Measurements from ENCODE around the gene CLCA2.
A peak's percentile ranks its signal among the peaks of the same experiment; 100 is the strongest.

CLCA2 gene

GRCh38 chr1:86423873-86424272, at the start of gene CLCA2:
CLCA2 (plus strand) TSS chr1:86424171; CDS start chr1:86424248, 77 bp downstream.
- H3K4me1 Mint-ChIP-seq, result peaks cover 11% of the 10 kb centered on the region
- no peaks in the 10 kb centered on the region for H3K9me3 Mint-ChIP-seq
- H3K4me3 Mint-ChIP-seq, result no peak within 1 kb of the TSS
- H3K36me3 Mint-ChIP-seq, result no peaks in the 10 kb centered on the region
- H3K27ac Mint-ChIP-seq, result no peak within 1 kb of the TSS
- H3K27me3 Mint-ChIP-seq, result no peaks in the 10 kb centered on the region

- Mint-ChIP-seq H3K27ac (no peak overlapping the region), H3K4me1 (peaks cover 5% of the 10 kb centered on the region), H3K4me3 (no peak overlapping the region), H3K27me3 (no peaks in the 10 kb centered on the region), H3K9me3 (no peaks in the 10 kb centered on the region), H3K36me3 (peaks cover 27% of the 10 kb centered on the region)
Measured at GRCh38 chr1:86375688-86376087, 48.3 kb upstream of the CLCA2 start.

- no peak overlapping the region for H3K27ac Mint-ChIP-seq
- no peaks in the 10 kb centered on the region for H3K9me3 Mint-ChIP-seq
- no peak overlapping the region for H3K4me3 Mint-ChIP-seq
- H3K36me3 Mint-ChIP-seq, result peaks cover 22% of the 10 kb centered on the region
- peaks cover 8% of the 10 kb centered on the region for H3K4me1 Mint-ChIP-seq
- no peaks in the 10 kb centered on the region for H3K27me3 Mint-ChIP-seq
Measured at GRCh38 chr1:86377341-86377740, 46.6 kb upstream of the CLCA2 start.

GRCh38 chr1:86378813-86379212, 45.2 kb upstream of the CLCA2 start:
- H3K4me3 Mint-ChIP-seq, result no peak overlapping the region
- H3K36me3 Mint-ChIP-seq, result peaks cover 20% of the 10 kb centered on the region
- no peaks in the 10 kb centered on the region for H3K27me3 Mint-ChIP-seq
- no peak overlapping the region for H3K27ac Mint-ChIP-seq
- H3K4me1 Mint-ChIP-seq, result peaks cover 22% of the 10 kb centered on the region
- no peaks in the 10 kb centered on the region for H3K9me3 Mint-ChIP-seq

- no peaks in the 10 kb centered on the region for H3K27me3 Mint-ChIP-seq
- H3K4me3 Mint-ChIP-seq, result no peak overlapping the region
- H3K4me1 Mint-ChIP-seq, result peaks cover 23% of the 10 kb centered on the region
- H3K27ac Mint-ChIP-seq, result no peak overlapping the region
- H3K36me3 Mint-ChIP-seq, result peaks cover 18% of the 10 kb centered on the region
- no peaks in the 10 kb centered on the region for H3K9me3 Mint-ChIP-seq
Measured at GRCh38 chr1:86380257-86380861, 43.6 kb upstream of the CLCA2 start.

GRCh38 chr1:86381223-86381622, 42.7 kb upstream of the CLCA2 start:
- no peak overlapping the region for H3K4me3 Mint-ChIP-seq
- H3K36me3 Mint-ChIP-seq, result peaks cover 17% of the 10 kb centered on the region
- peaks cover 23% of the 10 kb centered on the region for H3K4me1 Mint-ChIP-seq
- H3K27me3 Mint-ChIP-seq, result no peaks in the 10 kb centered on the region
- no peak overlapping the region for H3K27ac Mint-ChIP-seq
- H3K9me3 Mint-ChIP-seq, result no peaks in the 10 kb centered on the region

- H3K4me1 Mint-ChIP-seq, result peaks cover 23% of the 10 kb centered on the region
- peak overlapping the region; percentile 52 for H3K4me3 Mint-ChIP-seq
Measured at GRCh38 chr1:86382878-86383277, 41.1 kb upstream of the CLCA2 start.

GRCh38 chr1:86387916-86388627, 35.9 kb upstream of the CLCA2 start:
- Mint-ChIP-seq H3K9me3 (no peaks in the 10 kb centered on the region), H3K27me3 (no peaks in the 10 kb centered on the region), H3K27ac (no peak overlapping the region), H3K36me3 (peaks cover 4% of the 10 kb centered on the region), H3K4me1 (peaks cover 50% of the 10 kb centered on the region), H3K4me3 (no peak overlapping the region)

More at GRCh38 chr1:86382878-86383277, 41.1 kb upstream of the CLCA2 start:
- H3K36me3 Mint-ChIP-seq, result peaks cover 9% of the 10 kb centered on the region
- peak overlapping the region; percentile 12 for H3K27ac Mint-ChIP-seq
- no peaks in the 10 kb centered on the region for H3K27me3 Mint-ChIP-seq
- H3K9me3 Mint-ChIP-seq, result no peaks in the 10 kb centered on the region

- H3K9me3 Mint-ChIP-seq, result no peaks in the 10 kb centered on the region
- no peak overlapping the region for H3K4me3 Mint-ChIP-seq
- no peaks in the 10 kb centered on the region for H3K27me3 Mint-ChIP-seq
- H3K27ac Mint-ChIP-seq, result no peak overlapping the region
- H3K4me1 Mint-ChIP-seq, result peaks cover 51% of the 10 kb centered on the region
- peaks cover 5% of the 10 kb centered on the region for H3K36me3 Mint-ChIP-seq
Measured at GRCh38 chr1:86388777-86389176, 35.2 kb upstream of the CLCA2 start.

- Mint-ChIP-seq H3K9me3 (no peaks in the 10 kb centered on the region), H3K4me1 (peaks cover 53% of the 10 kb centered on the region), H3K36me3 (peaks cover 5% of the 10 kb centered on the region), H3K27me3 (no peaks in the 10 kb centered on the region), H3K27ac (peak overlapping the region; percentile 92), H3K4me3 (peak overlapping the region; percentile 57)
Measured at GRCh38 chr1:86389307-86389706, 34.7 kb upstream of the CLCA2 start.

GRCh38 chr1:86394416-86394815, 29.6 kb upstream of the CLCA2 start:
- no peaks in the 10 kb centered on the region for H3K27me3 Mint-ChIP-seq
- no peaks in the 10 kb centered on the region for H3K9me3 Mint-ChIP-seq
- peaks cover 71% of the 10 kb centered on the region for H3K4me1 Mint-ChIP-seq
- peak overlapping the region; percentile 5 for H3K27ac Mint-ChIP-seq
- H3K36me3 Mint-ChIP-seq, result peaks cover 5% of the 10 kb centered on the region
- H3K4me3 Mint-ChIP-seq, result peak overlapping the region; percentile 23

GRCh38 chr1:86395751-86396497, 28.0 kb upstream of the CLCA2 start, which contains the start of gene ODF2L:
ODF2L (minus strand) TSS chr1:86396323; CDS start chr1:86387027, 9,296 bp downstream.
- Mint-ChIP-seq H3K27me3 (no peaks in the 10 kb centered on the region), H3K36me3 (peaks cover 5% of the 10 kb centered on the region), H3K4me3 (peak within 1 kb of the TSS; percentile 98), H3K9me3 (no peaks in the 10 kb centered on the region), H3K27ac (peak within 1 kb of the TSS; percentile 94), H3K4me1 (peaks cover 57% of the 10 kb centered on the region)

- Mint-ChIP-seq H3K36me3 (peaks cover 4% of the 10 kb centered on the region), H3K27me3 (no peaks in the 10 kb centered on the region), H3K4me3 (peak overlapping the region; percentile 98), H3K4me1 (peaks cover 51% of the 10 kb centered on the region), H3K27ac (peak overlapping the region; percentile 94), H3K9me3 (no peaks in the 10 kb centered on the region)
Measured at GRCh38 chr1:86396498-86396890, 27.5 kb upstream of the CLCA2 start.

GRCh38 chr1:86409416-86410021, 14.5 kb upstream of the CLCA2 start:
- Mint-ChIP-seq H3K4me3 (no peak overlapping the region), H3K9me3 (no peaks in the 10 kb centered on the region), H3K27ac (no peak overlapping the region), H3K4me1 (no peaks in the 10 kb centered on the region), H3K36me3 (no peaks in the 10 kb centered on the region), H3K27me3 (no peaks in the 10 kb centered on the region)

- no peaks in the 10 kb centered on the region for H3K4me1 Mint-ChIP-seq
- H3K36me3 Mint-ChIP-seq, result no peaks in the 10 kb centered on the region
- H3K27ac Mint-ChIP-seq, result no peak overlapping the region
- no peak overlapping the region for H3K4me3 Mint-ChIP-seq
- no peaks in the 10 kb centered on the region for H3K9me3 Mint-ChIP-seq
- no peaks in the 10 kb centered on the region for H3K27me3 Mint-ChIP-seq
Measured at GRCh38 chr1:86410879-86411278, 13.1 kb upstream of the CLCA2 start.

Measured in activated naive CD4-positive, alpha-beta T cell treated with anti-CD3 and anti-CD28 coated beads, Interleukin-2, amount 50 U/mL, for 24 hours (primary cell).